ENCODE results near the gene SGK1.

Gene SGK1
- total RNA-seq: 300 reads per million, percentile 95 among the genes with 10 or more reads in this experiment

DNA sequence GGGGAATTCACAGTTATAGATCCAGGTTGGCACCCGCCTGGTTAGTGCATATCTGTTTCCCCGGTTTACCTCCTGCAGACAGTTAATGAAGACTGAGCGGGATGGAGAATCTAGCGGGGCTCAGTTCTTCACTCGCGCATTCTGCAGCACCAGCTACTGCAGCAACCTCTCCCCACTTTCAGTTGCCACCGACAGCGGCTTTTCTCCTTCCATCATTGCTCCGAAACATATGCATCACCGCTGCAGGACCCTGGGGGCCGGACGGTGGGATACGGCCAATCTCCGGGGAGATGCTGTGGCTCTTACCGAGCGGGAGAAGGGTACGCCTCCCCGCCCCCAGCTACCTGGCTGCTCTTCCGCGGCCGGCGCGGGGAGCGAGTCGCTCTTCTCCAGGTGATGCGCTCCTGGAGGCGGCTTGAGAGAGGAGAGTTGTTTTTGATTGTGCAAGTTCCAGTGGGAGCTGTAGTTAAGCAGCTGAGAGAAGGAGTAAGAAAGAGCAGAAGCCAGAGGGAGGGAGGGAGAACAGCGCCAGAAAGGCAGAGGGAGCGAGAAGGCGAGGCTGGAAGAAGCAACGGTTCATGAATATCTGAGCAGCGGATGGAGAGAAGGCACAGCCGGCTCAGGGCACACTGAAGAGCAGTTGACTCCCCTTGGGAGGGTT lies at the start of gene SGK1:
SGK1 (minus strand) TSS at position 642 of the 661 bp plus-strand sequence. CDS start 652 bp downstream, outside the sequence.
- DNase-seq: peak; percentile 6

DNA sequence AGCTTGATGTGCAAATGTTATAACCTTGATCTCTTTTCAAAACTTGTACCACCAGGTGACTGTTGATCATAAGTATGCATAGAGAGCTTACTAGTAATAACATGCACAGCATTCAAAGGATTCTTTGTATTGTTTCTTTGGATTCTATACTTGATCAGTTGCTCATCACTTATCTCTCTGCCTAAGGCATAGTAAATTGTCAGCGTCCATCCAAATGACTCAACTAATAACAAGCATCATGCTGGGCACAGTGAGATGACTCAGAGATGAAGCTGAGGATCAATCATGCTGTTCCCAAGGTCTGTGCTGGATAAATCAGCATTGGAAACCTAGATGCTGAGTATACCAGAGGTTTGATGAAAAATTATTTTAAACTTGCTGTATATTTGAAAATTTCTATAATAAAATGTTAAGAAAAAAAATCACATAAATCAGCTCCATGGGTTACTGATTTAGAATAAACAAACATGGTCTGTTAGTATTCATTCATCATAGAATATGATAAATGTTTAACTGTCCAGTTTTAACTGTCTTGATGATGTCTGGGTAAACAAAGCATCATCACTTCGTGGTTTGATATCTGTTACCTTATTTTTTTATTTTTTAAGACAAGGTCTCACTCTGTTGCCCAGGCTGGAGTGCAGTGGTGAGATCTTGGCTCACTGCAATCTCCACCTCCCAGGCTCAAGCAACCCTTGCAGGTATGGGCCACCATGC lies 45.6 kb upstream of the SGK1 start:
- no peak for DNase-seq

DNA sequence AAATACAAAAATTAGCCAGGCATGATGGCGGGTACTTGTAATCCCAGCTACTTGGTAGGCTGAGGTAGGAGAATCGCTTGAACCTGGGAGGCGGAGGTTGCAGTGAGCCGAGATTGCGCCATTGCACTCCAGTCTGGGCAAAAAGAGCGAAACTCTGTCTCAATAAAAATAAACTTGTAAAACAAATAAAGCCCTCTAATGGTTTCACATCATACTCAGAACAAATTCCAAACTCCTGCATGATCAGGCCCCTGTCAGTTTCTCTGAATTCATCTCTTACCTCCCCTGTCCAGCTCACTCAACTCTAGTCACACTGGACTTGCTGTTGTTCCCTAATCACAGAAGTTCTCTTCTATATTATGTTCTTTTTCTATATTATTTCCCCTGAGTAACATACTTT lies 43.1 kb upstream of the SGK1 start:
- no peak for DNase-seq

DNA sequence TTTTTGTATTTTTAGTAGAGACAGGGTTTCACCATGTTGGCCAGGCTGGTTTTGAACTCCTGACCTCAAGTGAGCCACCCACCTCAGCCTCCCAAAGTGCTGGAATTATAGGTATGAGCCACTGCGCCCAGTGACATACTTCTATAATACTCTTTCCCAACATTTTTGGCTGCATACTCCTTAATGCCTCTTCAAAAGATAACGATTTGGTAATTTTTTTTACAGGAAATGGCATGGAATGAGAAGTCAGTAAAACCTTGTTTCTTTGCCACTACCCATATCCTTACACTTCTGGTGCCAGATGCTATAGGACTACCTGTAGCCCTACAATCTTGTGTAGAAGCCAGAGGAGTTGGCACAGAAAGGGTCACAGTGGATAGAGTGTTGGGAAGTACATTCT lies 41.4 kb upstream of the SGK1 start:
- DNase-seq: no peak

DNA sequence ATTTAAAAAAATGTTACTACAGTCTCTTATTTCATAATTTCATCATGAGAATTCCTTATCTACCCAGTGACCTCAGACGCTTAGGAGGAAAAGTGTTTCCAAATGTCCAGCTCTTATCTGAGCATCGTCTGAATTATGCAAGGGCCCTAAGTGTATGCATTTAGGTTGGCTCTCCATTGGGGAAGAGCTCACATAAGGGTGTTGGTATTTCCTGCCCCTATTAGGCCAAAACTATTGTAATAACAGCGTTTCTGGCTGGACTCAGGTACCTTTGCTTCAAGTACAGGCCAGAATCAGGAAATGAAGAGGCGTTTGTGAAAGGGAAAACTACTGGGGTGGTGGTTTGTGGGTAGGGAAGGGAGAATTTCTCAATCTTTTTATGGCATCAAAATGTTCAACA lies 40.4 kb upstream of the SGK1 start:
- no peak for DNase-seq

DNA sequence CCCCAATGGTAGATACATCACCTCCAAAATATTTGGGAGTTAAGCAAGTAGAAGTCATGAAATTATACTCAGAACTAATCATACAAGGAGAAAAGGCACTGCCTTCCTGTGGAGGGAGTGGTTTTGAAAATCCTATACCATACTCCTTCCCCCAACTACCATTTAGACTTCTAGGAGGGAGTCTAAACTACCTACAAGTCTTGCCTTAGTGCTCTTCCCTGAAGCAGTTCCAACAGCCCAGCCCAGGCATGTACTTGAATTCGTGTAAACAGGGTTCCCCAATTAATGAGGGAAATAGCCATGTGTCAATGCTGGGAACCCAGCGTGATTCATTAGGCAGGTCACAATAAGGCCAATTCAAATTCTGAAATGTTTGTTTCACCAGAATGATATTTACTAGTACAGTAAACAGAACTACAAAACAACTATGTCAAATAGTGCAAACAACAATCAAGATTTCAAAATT lies 39.1 kb upstream of the SGK1 start:
- DNase-seq: no peak

DNA sequence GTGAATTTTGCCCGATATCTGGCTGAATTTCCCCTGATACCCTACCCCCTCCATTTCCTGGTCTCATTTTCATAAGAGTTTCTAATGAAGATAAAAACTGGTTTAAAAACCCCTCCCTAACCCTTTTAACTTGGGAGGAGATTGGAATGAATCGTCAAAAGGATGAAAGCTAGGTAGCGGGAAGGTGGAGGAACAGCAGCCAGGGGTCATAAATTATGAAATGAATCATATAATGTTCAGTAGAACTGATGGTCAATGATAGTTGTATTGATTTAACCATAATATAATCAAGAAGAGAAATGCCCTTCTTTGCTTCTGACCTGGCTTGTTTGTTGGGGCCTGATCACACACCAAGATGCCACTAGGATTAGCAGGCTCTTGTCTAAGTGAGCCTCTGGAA lies 38.5 kb upstream of the SGK1 start:
- DNase-seq: no peak

DNA sequence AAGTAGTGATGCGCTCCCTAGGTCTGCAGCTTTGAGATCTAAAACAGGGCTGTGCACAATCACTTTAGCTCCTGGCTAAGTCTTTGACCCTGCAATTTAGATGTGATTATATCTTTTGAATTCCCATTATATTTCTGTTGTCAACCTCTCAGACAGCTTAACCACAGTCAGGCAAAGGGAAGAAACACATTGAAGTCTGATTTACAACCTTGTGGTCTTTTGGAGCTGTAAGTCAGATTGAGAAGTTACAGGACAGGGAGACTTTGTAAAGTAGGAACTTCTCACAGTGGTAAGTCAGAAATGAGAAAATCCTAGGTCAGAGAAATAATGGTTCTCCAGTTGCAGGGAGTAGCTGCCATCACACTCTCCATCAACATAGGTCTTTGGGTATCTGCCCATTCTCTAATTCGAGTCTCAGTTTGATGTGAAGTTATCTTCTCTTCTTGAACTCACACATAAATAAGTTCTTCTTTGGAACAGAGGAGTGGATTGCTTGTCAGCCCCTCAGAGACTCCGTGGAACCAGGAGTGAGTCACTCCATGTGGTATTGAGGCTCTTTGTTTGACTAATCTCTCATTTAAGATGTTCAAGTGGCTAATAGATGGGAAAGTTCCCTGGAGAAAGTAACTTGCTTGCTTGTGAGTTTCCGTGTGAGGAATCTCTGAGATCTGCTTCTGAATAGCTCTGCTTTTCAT lies 35.0 kb upstream of the SGK1 start:
- DNase-seq: no peak

DNA sequence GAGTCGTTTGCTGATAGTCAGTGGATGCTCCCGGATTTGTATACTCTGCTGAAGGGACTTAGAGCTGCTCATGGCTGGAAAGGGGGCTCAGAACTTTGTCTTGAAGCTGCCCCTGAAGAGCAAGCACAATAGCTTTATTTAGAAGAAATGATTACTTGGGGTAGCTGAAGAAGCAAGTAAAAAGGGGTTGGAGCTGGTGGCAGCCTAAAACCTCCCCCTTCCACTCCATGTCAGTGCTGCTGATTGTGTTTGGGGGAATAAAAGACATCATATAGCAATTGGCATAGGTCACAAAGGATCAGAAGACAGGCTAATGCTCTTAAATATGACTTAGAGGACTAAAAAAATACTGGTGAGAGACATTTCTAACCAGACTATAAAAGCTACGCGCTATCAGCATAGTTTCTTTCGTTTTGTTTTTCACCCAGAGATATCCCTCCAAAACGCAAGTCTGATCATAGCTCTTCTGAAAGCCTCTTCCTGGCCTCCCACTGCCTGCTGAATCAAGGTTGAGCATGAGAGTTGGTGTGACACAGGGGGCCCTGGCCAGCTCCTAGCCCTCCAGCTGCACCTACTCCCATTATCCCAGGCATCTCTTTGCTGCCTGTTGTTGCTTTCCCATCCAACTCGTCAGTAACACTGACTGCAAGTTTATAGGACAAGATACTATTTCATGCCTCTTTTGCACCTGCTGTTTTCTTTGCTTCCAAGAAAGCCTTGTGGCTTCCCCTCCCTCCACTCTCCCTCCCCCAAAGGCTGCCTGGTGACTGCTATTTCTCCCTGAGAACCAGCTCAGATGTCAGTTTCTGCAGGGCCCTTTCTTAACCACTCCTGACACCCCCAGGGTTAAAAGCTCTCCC lies 33.9 kb upstream of the SGK1 start:
- no peak for DNase-seq

DNA sequence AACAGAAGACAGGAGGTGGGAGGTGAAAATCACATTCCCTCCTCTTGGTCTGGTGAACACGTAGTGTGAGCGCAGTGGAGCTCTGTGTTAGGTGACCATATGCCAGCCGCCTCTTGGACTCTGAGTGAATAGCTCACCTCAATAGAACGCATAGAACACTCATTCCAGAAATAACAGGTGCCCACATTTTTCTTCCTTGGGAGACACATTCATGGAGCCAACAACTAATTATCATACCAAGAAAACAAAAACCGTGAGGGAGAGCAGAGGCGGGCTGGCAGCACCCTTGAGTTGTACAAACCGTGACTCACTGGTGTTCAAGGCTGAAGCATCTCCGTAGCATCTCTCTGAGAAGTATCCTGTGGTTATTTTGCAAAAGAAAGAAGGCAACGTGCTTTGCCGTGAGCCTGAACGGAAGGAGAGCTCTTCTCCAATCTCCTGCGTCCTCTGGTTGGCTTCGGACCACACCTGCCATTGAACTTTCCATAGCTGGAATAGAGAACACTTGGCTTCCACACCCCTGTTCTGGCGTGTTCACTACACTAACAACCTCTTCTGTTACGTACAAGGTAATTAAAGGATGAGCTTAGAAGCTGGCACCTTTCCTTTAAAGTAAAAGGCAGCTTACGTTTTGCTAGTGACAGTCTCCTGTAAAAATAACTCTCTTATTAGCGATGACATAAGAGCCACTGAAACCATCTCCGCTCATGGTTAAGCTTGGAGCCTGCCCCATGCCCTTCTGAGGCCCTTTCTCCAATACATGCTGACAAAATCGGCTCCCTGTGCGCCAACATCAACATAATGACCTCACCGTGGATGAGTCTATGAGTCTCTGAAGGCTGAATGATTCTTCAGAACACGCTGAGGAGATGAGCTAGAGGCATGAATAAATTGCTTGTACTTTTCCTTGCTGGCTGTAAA lies 30.2 kb upstream of the SGK1 start:
- no peak for DNase-seq

DNA sequence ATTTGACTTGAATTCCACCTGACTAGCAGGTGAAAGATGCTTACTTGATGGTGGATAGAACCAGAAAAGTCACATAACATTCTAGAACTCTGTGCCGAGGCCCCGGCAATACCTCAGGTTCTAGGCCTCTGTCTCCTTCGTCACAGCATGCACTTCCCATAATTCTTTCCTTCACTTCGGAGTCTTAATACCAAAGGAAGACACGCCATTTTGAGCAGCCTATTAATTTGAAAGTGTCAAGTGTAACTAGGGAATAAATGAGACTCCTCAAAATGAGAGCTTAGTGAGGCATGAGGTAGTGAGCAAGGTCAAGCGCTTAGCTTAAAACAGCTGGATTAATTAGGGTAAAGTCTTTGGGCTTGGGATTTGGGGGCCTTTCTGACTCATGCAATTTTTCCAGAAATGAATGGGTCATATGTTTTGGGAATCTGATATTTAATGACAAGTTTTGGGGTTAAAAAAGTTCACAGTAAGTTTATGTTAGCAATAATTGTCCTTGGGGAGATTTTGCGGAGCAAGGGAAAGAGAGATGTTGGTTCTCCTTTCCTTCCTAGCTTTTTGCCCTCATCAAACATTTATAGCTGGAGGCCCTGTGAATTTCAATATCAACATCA lies 29.1 kb upstream of the SGK1 start:
- no peak for DNase-seq

DNA sequence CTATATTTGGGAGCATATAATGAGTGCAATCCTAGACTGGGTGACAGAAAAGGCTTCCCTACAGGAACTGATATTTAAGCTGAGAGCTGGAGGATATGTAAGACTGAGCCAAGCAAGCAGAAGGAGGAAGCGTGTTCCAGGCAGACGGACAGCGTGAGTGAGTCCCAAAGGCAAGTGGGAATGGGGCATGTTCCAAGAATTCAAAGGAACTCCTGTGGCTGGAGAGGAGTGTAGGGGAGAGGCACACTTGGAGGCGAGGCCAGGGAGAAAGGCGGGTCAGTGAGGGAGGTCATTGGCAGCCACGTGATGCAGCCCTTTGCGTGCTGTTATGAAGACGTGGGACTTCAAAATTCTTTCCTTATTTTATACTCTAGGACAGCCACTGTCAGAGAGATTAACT lies 27.9 kb upstream of the SGK1 start:
- no peak for DNase-seq

DNA sequence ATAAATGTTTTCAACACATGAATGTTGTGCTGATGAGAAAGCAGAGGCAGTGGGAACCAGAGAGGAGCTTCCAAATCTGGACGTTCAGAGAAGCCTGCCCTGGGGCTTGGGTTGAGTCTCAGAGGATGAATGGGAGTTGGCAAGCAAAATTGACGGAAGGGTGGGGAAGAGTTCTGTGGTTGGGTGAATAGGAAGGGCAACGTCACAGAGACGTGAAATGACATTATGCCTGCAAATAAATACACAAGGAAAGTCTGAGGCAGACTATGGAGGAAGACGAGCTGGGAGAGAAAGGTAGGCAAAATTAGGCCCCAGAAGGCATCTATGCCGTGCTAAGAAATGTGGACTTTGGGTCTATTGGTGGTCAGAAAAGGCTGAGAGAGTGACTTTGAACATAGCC lies 25.2 kb upstream of the SGK1 start:
- no peak for DNase-seq

DNA sequence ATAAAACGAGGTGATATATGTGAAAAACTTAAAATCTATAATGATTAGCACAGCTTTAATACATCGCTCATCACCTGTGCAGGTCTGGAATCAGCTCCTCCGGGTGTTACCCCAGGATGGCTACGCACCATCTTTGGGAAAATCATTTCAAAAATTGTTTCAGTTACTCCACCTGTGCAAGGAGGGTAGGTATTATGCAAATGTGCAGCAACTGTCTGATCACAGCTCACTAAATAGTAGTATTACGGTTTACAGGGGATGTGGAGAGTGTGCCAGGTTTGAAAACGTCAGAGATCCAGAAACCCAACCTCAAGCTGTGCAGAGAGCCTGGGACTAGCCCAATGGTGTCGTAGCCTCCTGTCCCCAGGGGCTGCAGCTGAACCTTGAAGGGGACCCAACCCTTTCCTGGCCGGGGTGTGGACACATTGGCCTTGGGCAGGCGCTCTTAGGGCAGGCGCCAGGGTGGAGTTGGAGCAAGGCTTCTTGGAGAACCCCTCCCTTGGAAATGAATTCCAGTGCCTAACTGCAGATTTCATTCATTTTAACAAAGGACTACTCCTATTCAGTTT lies 24.2 kb upstream of the SGK1 start:
- no peak for DNase-seq

DNA sequence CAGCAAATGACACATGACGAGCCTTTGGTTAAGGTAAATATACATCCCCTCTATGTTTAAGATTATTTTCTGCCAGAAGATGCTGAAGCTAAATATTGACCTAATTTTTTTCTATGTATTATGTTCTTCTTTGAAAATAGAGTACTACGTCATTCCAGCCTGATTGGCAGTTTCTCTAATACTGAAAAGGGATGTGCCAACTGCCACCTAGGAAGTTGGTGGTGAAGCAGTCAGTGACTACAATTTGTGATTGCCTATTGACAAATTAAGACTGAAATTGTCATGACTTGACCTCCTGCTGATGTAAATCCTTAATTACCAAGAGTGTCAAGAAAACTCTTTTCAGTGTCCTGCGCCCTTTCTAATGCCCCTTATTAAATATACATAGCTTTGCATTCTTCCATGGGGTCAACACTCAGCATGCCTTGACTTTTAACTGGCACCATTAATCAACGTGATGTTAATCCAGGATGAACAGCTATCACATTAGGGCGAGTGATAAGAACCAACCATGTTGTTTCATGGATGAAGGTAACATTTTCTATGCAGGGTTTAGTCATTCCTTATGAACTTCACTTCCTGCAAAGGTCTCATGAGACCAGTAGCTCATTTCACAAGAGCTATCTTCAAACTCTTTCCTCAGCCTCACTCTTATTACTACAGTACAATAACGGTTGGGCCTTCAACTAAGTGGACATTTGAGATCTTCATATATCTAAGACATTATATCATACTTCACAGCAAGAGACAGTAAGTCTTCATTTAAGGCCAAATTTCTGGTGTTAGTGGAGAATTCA lies 22.5 kb upstream of the SGK1 start:
- no peak for DNase-seq

DNA sequence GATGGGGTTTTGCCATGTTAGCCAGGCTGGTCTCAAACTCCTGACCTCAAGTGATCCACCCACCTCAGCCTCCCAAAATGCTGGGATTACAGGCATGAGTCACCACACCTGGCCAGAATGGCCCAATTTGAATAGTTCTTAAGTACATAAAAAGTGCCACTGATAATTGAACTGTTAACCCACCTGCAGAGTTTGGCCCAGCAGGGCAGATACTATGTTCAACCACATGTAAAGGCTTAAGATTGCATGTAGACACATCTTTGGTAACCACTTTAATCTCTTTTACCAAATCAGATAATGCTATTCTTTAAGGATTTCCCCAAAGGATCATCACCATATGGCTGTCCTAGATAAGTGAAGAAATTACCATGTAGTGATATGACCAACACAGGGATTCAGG lies 21.3 kb upstream of the SGK1 start:
- DNase-seq: no peak

DNA sequence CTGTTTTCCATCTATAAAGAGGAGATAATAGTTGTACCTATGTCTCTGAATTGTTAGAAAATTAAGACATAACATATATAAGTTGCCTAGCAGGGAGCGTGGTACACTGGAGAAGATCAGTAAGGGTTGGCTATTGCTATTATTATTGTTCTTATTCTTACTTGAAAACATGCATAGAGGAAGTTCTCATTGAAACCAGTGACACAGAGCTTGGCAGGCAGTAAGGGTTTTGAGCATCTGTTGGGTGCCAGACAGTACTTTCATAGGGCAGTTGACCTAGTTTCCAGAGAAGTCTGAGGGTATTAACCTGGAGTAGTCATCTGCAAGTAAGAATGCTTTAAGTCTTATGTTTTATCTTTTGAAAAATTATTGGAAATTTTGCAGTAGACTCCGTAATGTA lies 13.3 kb upstream of the SGK1 start:
- no peak for DNase-seq

DNA sequence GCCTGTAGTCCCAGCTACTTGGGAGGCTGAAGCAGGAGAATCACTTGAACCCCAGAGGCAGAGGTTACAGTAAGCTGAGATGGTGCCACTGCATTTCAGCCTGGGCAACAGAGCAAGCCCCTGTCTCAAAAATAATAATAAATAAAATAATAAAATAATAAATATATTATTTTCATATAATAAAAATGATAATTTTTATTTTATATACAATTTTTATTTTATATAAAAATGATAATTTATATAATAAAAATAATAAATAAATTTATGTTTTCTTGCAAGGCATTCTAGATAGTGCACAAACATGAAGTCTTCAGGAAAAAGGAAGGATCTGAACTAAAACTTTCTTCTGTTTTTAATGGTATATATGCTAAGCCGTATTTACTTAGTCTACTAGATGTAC lies 12.6 kb upstream of the SGK1 start:
- no peak for DNase-seq

DNA sequence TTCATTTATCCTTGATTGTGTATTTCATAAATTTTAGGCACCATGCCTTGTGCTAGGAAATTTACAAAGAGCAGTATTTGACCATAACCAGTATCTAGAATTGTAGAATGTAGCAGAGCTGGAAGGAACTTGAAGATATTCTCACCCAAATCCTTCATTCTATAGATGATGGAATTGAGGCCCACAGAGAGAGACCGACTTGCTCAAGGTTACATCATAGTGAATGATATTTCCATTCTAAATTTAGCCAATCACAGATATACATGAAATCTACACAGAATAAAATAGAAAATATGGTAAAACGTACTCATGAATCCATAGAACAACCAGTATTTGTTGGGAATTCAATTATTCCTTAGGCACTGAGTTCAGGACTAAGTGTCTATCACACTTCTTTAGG lies 10.9 kb upstream of the SGK1 start:
- no peak for DNase-seq

DNA sequence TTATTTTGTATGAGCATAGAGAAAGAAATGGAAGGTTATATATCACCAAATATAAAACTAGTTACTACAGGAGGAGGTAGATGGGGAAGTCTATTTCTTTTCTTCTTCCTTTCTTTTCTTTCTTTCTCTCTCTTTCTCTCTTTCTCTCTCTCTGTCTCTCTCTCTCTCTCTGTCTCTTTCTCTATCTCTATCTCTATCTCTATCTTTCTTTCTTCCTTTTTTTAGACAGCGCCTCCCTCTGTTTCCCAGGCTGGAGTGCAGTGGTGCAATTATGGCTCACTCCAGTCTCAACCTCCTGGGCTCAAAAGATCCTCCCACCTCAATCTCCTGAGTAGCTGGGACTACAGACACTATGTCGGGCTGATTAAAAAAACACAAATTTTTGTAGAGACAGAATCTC lies 10.2 kb upstream of the SGK1 start:
- no peak for DNase-seq

Data from effector CD4-positive, alpha-beta T cell (primary cell).